HG03039 (cell line): ENCODE measurements around the gene TBCC.
A peak's percentile ranks its signal among the peaks of the same experiment; 100 is the strongest.

Experiments
- ATAC-seq: cut with Tn5 transposase; IDR thresholded peaks from one replicate; pipeline ENCODE4 v1.9.1; 2021; ENCODE audit warnings: mild to moderate bottlenecking, moderate library complexity; ENCODE audit not compliant: unreplicated experiment

The TBCC gene, protein sequence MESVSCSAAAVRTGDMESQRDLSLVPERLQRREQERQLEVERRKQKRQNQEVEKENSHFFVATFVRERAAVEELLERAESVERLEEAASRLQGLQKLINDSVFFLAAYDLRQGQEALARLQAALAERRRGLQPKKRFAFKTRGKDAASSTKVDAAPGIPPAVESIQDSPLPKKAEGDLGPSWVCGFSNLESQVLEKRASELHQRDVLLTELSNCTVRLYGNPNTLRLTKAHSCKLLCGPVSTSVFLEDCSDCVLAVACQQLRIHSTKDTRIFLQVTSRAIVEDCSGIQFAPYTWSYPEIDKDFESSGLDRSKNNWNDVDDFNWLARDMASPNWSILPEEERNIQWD

DNA sequence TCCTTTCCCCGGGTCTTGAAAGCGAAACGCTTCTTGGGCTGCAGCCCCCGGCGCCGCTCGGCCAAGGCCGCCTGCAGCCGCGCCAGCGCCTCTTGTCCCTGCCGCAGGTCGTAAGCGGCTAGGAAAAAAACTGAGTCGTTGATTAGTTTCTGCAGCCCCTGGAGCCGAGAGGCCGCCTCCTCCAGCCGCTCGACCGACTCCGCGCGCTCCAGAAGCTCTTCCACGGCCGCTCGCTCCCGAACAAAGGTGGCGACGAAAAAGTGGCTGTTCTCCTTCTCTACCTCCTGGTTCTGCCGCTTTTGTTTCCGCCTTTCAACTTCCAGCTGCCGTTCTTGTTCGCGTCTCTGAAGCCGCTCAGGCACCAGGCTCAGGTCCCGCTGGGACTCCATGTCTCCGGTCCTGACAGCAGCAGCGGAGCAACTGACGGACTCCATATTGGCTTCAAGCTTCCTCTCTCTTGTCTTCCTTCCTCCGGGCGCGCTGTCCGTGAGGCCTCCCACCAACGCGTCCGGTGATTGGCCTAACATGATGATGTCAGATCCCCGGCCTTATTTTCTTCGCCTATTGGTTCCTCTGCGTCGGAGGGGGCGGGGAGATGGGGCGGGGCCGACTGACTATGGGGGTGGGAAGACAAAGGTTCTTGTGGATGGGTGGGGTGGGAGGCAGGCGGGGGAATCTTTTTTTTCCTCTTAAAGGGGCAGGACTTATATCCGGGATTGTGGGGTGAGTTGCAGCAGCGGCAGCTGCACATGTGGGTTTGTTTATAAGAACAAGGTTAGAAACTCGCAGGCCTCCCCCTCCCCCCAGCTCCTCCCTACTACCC is at the start of gene TBCC:
TSS of gene TBCC (minus strand) at position 464 of the 823 bp plus-strand sequence. CDS start at position 434, 30 bp downstream.
- ATAC-seq, result peak; percentile 60

DNA sequence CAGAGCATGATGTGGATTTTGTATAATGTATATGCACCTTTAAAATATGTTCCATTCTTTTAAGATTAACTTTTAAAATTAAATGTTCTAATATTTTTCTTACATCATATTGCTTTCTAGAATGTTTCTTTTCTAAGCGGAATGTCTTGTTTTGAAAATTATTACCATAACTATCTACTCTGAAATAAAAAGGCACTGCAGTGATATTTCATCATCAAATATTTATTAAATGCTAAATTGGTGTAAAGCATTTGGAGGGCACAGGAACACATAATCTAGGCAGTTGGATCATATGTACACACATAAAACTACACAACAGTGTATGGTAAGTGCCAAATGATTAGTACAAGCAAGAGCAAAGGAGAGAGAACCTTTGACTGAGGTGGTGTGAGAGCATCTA is 49.7 kb upstream of the TBCC start:
- no peak for ATAC-seq

DNA sequence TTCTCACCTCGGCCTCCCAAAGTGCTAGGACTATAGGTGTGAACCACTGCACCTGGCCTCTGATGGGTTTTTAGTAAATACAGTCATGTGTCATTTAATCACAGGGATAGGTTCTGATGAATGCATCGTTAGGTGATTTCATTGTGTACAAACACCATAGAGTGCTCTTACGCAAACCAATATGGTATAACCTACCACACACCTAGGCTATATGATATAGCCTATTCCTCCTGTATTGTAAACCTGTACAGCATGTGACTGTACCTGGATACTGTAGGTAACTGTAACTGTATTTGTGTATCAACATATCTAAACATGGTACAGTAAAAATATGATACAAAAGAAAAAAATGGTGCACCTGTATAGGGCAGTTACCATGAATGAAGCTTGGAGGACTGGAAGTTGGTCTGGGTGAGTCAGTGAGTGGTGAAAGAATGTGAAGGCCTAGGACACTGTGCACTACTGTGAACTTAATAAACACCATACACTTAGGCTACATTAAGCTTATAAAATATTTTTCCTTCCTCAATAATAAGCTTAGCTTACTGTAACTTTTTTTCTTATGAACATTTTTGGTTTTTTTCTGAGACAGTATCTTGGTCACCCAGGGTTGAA is 45.9 kb upstream of the TBCC start:
- ATAC-seq, result no peak

DNA sequence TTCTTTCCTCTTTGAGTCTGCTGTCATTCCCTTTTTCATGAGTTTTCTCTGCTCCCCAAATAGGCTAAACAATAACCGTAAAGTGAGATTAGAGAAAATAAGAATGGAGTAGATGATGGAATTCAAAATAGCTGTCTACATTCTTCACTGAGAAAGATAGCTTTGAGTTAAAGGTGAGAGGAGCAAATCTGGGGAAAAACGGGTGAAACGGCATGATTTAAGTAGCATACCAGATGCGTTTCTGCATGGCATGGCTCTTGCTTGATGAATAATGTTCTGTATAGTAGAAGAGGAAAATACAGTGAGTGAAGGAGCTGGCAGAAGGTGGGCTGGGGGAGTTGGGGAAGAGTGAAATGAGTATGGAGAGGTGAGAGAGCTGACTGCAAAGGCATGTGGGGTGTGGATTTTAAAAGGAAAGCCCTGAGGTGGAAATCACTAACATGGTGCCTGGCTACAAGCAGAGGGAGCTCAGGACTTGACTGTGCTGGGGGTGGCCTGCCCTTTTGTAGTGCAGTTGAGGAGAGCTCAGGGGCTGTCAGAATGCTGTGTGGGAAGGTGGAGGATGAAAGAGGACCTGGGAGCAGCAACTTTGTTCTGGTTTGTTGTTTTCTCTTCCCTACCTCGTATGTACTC is 44.8 kb upstream of the TBCC start:
- no peak for ATAC-seq

DNA sequence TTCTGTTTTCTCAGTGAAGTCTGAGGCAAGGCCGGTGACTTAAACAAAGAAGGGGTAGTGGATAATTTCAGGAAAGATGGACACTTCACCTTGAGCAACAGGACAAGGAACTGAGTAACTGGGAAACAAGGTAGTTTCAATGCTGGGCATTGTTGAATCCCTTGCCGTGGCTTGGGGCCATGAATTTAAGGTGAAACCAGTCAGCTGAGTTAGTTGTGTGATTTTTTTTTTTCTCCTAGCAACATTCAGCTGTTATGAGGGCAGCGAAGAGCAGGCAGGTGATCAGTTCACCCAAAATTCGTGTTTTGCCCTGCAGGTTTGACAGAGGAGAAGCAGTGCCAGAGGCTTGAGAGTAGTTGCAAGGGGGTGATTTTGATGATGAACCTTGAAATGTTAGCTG is 42.8 kb upstream of the TBCC start:
- ATAC-seq, result no peak

DNA sequence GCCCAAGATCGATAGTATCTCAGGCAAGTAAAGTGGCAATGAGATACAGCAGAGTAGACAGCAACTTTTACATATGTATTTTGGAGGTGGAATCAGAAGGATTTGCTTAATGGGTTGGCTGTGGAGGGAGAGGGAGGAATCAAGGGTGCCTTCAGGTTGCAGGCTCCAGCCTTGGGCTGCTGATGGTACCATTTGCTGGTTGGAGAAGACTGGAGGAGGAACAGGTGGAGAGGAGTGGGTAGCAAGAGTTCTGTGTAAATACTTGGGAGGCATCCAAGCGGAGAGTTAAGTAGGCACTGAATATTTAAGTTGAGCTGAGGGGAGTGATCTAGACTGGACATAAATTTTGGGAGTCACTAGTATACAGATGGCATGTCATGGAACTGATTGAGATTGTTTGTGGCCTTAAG is 41.2 kb upstream of the TBCC start:
- ATAC-seq, result no peak

DNA sequence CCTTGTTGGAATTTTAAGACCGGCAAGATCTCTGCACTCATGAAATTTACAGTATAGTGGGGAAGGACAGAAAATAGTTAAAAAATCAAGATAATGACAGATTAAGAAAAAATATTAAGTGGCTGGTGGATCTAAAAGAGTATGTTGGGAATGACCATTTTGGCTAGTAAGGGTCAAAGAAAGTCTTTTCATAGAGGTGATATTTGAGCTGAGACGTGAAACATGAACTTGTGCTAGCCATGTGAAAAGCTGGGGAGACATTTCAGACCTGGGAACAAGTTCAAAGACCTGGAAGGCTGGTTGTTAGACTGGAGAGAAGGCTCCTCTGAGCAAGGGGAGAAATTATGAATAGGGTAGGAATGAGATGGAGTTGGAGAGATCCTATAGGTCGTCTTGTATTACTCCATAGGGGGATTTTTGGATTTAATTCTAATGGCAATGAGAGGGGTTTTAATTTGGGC is 40.7 kb upstream of the TBCC start:
- no peak for ATAC-seq

DNA sequence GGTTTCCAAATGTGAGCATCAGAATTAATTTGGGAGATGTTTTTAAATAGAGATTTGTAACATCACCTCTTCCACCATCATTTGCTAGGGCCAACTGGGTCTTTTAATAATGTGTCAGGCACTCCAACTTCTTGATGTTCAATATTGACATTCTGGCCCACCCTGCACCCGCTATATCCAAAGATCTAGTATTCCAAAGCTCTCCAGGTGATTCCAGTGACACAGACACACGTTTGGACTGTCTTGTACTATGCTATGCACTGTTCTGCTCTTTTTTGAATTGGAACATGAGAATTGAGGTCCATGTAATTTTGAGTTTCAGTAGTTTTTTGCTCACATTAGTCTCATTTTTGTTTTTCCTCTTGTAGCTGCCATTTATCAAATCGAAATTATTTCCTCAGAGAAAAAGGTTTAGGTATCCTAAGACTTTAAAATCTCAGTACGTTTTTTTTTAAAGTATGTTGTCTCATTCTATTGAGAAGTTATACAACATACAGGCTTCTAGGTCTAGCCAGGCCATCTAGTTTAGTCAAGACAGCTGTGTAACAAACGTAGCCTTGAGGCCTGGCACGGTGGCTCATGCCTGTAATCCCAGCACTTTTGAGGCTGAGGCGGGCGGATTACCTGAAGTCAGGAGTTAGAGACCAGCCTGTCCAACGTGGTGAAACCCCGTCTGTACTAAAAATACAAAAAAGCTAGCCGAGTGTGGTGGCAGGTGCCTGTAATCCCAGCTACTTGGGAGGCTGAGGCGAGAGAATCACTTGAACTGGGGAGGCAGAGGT is 39.0 kb upstream of the TBCC start:
- no peak for ATAC-seq

DNA sequence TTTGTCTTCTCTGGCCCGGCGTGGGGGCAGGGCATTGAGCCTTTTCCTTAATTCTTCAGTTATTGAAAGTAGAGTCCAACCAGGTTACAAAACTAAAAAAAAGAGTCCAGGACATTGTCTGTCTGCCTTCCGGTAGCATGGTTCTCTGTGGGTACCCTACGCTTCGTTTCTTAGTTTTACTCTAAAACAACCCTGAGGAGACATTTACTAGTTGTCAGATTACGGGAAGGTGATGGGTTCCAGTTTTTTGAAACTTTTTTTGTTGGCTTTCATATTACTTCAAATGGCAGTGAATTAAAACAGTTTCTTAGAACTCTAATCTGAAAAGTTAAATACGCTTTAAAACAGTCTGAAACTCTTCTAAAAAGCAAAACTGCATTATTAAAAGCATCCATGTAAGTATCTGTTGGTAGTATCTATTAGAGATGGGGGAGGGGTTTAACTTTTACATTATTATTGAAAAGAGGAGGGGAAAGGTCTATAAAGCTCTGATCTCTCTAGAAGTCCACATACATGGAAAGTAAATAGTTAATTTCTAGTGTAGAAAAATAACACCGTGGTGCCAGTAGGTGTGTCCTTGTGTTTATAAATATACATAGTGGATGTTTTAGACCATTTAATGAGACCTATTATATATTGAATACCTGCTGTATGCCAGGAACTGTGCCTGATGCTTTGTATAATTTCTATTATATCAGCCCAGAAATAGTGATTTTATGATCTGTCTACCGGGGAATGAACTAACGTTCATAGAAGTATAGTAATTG is 38.2 kb upstream of the TBCC start:
- no peak for ATAC-seq

DNA sequence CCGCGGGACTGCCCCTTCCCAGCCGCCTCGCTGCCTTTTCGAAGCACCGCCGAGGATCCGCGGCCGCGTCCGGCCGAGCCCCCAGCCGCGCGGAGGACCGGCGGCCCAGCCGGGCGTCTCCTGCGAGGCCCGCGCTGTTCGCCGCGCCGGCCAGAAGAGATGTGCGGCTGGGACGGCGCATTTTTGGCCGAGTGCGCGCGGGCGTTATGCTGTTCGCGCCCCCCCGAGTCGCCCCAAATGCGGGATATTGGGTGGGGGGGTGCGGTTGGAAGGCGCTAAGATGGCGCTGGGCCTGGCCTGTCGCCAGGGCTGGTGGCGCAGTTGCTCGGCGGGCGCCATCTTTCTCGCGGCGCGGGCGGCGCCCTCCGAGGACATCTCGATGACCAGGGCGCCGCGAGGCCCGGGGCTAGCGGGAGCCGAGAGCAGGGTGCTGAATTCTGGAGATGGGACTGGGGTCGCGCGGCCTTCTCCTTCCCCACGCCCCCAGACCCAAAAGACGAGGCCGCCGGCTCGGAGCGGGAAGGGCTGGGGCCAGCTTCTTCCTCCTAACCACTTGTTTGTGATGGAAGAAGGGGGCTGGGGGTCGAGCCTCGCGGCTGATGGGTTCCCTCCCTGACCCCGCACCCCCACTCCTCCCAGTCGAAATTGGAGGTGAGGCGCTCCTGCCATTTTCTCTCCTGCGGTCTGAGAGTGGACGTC is 37.4 kb upstream of the TBCC start:
- no peak for ATAC-seq

DNA sequence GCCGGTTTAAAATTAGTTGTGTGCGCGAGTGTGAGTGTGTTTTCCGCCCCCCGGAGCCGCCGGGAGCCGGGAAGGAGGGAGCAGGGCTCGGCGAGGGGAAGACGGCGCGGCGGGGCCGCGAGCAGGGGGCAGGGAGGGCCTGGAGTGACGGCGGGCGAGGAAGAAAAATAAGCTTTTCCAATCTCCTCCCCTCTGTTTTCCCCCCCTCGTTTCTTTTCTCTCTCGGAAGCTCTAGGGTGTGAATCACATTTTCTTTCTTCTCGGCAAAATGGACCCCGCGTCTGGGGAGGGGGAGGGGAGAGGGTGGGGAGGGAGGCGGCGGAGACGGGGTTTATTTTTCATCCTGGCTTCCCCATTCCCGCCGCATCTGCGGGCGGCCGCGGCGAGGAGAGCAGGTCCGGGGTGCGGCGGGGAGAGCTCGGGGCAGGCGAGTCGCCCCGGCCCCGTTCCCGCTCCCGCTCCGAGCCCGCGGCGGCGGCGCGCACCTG is 36.8 kb upstream of the TBCC start:
- no peak for ATAC-seq

DNA sequence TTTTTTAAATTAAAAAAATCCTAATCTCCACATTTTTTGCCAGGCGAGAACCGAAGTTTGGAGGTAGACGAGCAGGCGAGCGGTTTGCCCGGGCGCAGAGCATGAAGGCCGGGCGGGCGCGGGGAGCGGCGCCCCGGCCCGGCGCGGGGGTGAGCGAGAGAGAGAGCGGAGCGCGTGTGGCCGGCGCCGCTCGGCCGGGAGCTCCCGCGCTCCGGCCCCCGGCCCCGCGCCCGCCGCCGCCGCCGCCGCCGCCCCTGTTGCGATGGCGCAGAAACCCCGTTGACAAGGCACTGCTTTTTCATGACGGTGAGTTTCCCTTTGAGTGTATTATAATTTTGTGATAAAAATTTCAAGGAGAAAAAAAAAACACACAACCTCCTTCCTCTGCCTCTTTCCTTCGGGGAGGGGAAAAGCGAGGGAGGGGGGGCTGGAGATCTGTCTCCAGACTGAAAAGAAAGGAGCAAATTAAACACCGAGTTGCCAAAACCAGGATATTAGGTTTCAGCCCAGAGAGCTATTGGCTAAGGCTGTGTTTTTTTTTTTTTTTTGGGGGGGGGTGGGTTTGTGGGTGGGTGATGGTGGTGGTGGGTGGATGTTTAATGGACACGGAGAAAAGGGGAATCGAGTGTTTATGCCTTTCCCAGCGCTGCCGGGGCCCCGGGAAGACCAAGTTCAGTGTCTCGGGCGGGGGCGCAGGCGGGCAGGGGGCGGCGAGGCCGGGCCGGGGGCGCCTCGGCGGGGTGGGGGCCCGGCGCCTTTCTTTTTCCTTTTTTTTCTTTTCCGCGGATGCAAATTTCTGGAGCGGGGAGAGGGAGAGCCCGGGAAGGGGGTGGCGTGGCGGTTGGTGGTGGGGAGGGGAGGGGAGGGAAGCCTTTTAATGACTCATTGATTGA is 36.1 kb upstream of the TBCC start, which contains the start of gene BICRAL:
TSS of gene BICRAL (plus strand) at position 257 of the 893 bp plus-strand sequence. CDS start 39,971 bp downstream, outside the sequence.
- no peak for ATAC-seq

DNA sequence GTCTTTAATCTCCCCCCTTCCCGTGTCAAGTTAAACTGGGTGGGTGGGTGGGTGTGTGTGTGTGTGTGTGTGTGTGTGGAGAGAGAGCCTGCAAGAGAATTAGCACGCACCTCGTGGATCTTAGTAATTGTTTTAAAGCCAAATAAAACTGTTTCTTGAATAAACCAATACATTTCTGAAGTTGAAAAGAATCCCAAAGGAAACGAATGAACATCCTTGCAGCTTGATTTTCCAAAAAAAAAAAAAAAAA is 35.6 kb upstream of the TBCC start:
- ATAC-seq, result no peak

DNA sequence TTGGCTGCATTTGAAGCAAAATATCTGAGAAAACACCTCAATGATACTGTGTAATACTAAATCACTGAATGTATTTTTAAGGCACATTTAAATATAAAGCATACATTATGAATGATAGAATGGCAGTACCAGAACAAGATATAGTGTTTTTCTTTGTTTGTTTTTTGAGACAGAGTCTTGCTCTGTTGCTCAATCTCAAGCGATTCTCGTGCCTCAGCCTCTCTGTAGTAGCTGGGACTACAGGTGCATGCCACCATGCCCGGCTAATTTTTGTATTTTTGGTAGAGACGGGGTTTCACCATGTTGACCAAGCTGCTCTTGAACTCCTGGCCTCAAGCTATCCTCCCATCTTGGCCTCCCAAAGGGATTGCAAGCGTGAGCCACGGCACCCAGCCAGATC is 33.6 kb upstream of the TBCC start:
- no peak for ATAC-seq

DNA sequence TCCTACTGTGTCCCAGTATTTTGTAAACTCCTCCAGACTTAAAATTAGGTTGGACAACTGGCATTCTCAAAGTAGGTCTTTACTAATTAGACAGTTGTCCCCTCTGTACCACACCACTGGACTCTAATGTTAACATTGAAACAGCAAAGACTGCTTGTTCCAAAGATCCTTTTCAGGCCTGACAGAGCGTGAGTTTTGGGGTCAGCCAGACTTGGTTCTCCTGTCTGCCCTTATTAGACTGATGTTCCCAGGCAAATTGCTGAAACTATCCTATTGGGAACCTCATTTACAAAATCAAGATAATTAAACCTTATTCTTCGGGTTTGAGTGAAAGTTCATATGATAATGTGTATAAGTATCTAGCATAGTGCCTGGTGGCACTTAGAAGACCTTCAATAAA is 32.2 kb upstream of the TBCC start:
- no peak for ATAC-seq

DNA sequence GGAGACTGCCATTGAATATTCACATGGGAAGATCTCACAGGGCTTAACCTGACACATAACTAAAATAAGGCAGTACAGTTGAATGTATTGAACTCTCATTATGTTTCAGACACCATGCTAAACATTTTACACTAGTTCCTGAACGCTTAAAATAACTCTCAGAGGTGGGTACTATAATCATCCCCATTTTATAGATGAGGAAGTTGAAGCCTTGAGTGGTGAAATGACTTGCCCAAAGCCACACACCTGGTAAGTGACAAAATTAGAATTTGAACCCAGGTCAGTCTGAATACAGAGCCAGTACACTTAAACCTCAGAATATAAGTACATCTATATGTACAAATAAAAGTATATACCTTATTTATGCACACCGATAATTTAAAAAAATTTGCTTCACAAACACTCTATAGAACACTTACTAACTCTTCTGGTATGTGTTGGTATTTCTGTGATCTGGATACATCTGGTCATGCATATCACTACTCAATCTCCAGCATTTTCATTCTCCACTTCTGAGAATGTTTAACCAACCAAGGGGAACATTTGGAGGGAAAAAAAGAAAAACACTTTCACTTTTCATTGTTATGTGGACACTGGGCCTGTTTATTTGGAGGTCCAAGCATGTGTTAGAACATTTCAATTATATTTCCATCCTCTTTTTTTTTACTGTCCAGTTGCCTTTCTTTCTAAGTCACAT is 31.4 kb upstream of the TBCC start:
- no peak for ATAC-seq

DNA sequence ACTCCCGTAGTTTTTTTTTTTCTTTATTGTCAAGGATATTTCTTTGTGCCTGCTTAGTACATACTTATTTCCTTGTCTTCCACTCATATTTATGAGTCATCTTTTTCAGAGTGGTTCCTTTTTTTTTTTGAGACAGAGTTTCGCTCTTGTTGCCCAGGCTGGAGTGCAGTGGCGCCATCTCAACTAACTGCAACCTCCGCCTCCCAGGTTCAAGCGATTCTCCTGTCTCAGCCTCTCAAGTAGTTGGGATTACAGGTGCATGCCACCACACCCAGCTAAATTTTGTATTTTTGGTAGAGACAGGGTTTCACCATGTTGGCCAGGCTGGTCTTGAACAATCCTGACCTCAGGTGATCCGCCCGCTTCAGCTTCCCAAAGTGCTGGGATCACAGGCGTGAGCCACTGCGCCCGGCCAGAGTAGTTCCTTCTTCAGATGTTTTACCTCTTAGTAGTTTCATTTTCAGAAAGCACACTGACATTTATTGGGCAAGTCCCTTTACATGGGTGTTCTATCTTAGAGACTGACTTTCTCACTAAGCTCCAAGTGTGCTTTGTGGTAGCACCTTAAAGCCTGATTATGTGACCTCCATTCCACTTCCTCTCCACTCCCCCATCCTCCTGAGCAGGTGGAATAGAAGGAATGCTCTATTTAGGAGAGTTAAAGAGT is 29.1 kb upstream of the TBCC start:
- peak; percentile 36 for ATAC-seq
